Left ventricle myocardium inferior (tissue), 1 donor: Measurements from ENCODE around the gene AMIGO3. TPM values are rescaled to one million over a fixed set of nuclear protein-coding genes. Genes with fewer than 3 reads are reported as not detected.
"Not testable (repeated sequence)": the region's sequence is repeated elsewhere in the genome, so short reads cannot be mapped to it uniquely, and the experiment has no call there.

Experiments used
- DNase-seq: peaks from one replicate; pipeline ENCODE4 v3.0.0-alpha.2; 2020
- H3K27ac ChIP-seq: fragments of 200-600 bp; replicated peaks from 2 replicates; pipeline ENCODE4 v1.8.0; 2021
- H3K27me3 ChIP-seq: fragments of 200-600 bp; 2 replicates; pipeline ENCODE4 v1.8.0; 2021; ENCODE audit warnings: low read depth
- H3K36me3 ChIP-seq: fragments of 200-600 bp; 2 replicates; pipeline ENCODE4 v1.8.0; 2021
- H3K4me1 ChIP-seq: fragments of 200-600 bp; 2 replicates; pipeline ENCODE4 v1.8.0; 2021
- H3K4me3 ChIP-seq: fragments of 200-600 bp; 2 replicates; pipeline ENCODE4 v1.8.0; 2021; ENCODE audit warnings: mild to moderate bottlenecking, moderate library complexity
- H3K9me3 ChIP-seq: fragments of 200-600 bp; replicated peaks from 2 replicates; pipeline ENCODE4 v1.8.0; 2021
- CTCF ChIP-seq: fragments of 200-600 bp; IDR thresholded peaks from 2 replicates; pipeline ENCODE4 v1.8.0; 2021; ENCODE audit warnings: antibody characterized with exemption, mild to moderate bottlenecking, borderline replicate concordance
- intact Hi-C: fragments of 100-400 bp; cut with micrococcal nuclease; formaldehyde crosslinking; loops from one replicate; pipeline ENCODE4 v1.11.0; 2022
- total RNA-seq: library from RNA; stranded (reverse); fragmentation: NEBNext Ultra II Directional; extraction: Animal tissue kit (Norgen Biotek cat#: 25700); gene quantifications from one replicate; pipeline ENCODE4 v1.2.1, GENCODE V29; 2021
- donor health status: DM: no; HTN: yes; CAD: no; lungs with severe emphysema.

AMIGO3 gene
- total RNA-seq, 1 donor from 2014 or later, result not detected

- DNase-seq, result no peak
- intact Hi-C loops, result no loop called here
- H3K27ac ChIP-seq, result no peak overlapping the region
- H3K9me3 ChIP-seq, result no peaks in the 10 kb centered on the region
- H3K4me1 ChIP-seq, result peaks cover 48% of the 10 kb centered on the region
- TF ChIP-seq CTCF, result no peak
- no peaks in the 10 kb centered on the region for H3K36me3 ChIP-seq
- no peaks in the 10 kb centered on the region for H3K27me3 ChIP-seq
- H3K4me3 ChIP-seq, result no peak overlapping the region
Observed at GRCh38 chr3:49756036-49756435, 36.6 kb upstream of the AMIGO3 start.

GRCh38 chr3:49754536-49754935, 35.1 kb upstream of the AMIGO3 start:
- H3K4me1 ChIP-seq, result peaks cover 56% of the 10 kb centered on the region
- intact Hi-C loops, result no loop called here

GRCh38 chr3:49751501-49751900, 32.0 kb upstream of the AMIGO3 start:
- no peak for TF ChIP-seq CTCF
- DNase-seq, result no peak
- Histone ChIP-seq H3K9me3 (no peaks in the 10 kb centered on the region), H3K27me3 (no peaks in the 10 kb centered on the region), H3K4me3 (no peak overlapping the region), H3K4me1 (peaks cover 39% of the 10 kb centered on the region), H3K27ac (no peak overlapping the region), H3K36me3 (peaks cover 11% of the 10 kb centered on the region)
- intact Hi-C loops, result no loop called here

More at GRCh38 chr3:49754536-49754935, 35.1 kb upstream of the AMIGO3 start:
- H3K27ac ChIP-seq, result no peak overlapping the region
- H3K27me3 ChIP-seq, result no peaks in the 10 kb centered on the region
- DNase-seq, result no peak
- TF ChIP-seq CTCF, result no peak
- no peaks in the 10 kb centered on the region for H3K9me3 ChIP-seq
- no peak overlapping the region for H3K4me3 ChIP-seq
- H3K36me3 ChIP-seq, result no peaks in the 10 kb centered on the region

- no peak overlapping the region for H3K27ac ChIP-seq
- no peak for DNase-seq
- H3K4me1 ChIP-seq, result peaks cover 28% of the 10 kb centered on the region
- H3K27me3 ChIP-seq, result no peaks in the 10 kb centered on the region
- H3K9me3 ChIP-seq, result no peaks in the 10 kb centered on the region
- intact Hi-C loops, result no loop called here
- no peak for TF ChIP-seq CTCF
- H3K36me3 ChIP-seq, result peaks cover 16% of the 10 kb centered on the region
- no peak overlapping the region for H3K4me3 ChIP-seq
Observed at GRCh38 chr3:49750056-49750455, 30.6 kb upstream of the AMIGO3 start.

- H3K27me3 ChIP-seq, H3K9me3 ChIP-seq, H3K4me3 ChIP-seq, H3K27ac ChIP-seq, intact Hi-C loops, DNase-seq: not testable (repeated sequence)
- Histone ChIP-seq H3K36me3 (peaks cover 16% of the 10 kb centered on the region), H3K4me1 (peaks cover 19% of the 10 kb centered on the region)
Observed at GRCh38 chr3:49748874-49749273, 29.4 kb upstream of the AMIGO3 start.

GRCh38 chr3:49747792-49748480, 28.5 kb upstream of the AMIGO3 start:
- DNase-seq, result no peak
- Histone ChIP-seq H3K4me1 (peaks cover 15% of the 10 kb centered on the region), H3K36me3 (peaks cover 16% of the 10 kb centered on the region), H3K4me3 (no peak overlapping the region), H3K9me3 (no peaks in the 10 kb centered on the region), H3K27me3 (no peaks in the 10 kb centered on the region), H3K27ac (no peak overlapping the region)
- intact Hi-C loops, result no loop called here
- no peak for TF ChIP-seq CTCF
